OCI-LY7 (cell line): ENCODE data around the gene SHROOM2.

ENCODE experiments used
- CTCF ChIP-seq: fragments of 200-600 bp; sonication (generic); conservative IDR thresholded peaks from 2 replicates; pipeline ENCODE4 v1.5.1; 2014; ENCODE audit warnings: mild to moderate bottlenecking, antibody characterized with exemption, low read length, moderate library complexity, mixed read lengths
- EZH2phosphoT487 ChIP-seq: fragments of 200-600 bp; sonication (generic); IDR thresholded peaks from 2 replicates; pipeline ENCODE4 v1.6.1; 2018; ENCODE audit warnings: low read depth, borderline replicate concordance, mild to moderate bottlenecking, mixed run types, antibody characterized with exemption, low read length, moderate library complexity, mixed read lengths

DNA sequence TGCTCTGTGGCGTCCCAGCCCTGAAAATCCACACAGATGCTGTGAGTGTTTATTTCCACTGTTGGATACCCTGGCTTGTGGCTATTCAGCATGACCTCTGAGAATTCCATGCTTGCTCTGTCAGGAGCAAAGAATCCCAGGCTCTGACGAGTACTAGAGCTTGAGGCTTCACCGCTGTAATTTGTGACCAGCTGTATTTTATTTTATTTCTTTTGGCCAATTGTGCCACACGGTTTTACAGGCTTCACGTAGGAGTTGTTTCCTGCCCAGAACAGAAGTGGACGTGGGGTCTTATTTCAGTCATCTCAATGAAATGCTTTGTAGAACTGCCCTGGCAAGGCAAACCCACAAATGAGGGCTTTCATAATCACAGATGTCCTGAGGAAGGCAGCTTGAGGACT, 111.5 kb downstream of the SHROOM2 start:
- TF ChIP-seq CTCF (no peak), EZH2phosphoT487 (no peak)
